Endothelial cell of umbilical vein (primary cell): ENCODE results near the gene SLC18A3. TPM values are rescaled to one million over a fixed set of nuclear protein-coding genes. Genes with fewer than 3 reads are reported as not detected.

Experiments used
- BruUV-seq: library from RNA; stranded (reverse); fragments of 400-500 nt; replicated peaks from 2 replicates; lab custom pipeline; 2021; lab: Mats Ljungman, UMichigan
- CTCF ChIA-PET: fragments of 300-600, 350-600 bp; sonication (Branson Sonifier 250); formaldehyde crosslinking; loops from one replicate; lab custom pipeline; 2021; ENCODE audit warnings: antibody characterized with exemption, inconsistent platforms; lab: Charles Lee
- POLR2A ChIA-PET: fragments of 300-600, 350-600 bp; sonication (Branson Sonifier 250); formaldehyde crosslinking; loops from one replicate; lab custom pipeline; 2021; ENCODE audit warnings: antibody characterized with exemption, inconsistent platforms; lab: Charles Lee
- DNase-seq: peaks from one replicate; pipeline ENCODE4 v3.0.0-alpha.2; 2011; ENCODE audit warnings: low read depth, low spot score
- FAIRE-seq: peaks from 2 replicates; lab custom pipeline; 2011; peaks lifted over from hg19 to GRCh38; lab: Jason Lieb, UNC
- H2AFZ ChIP-seq: 2 replicates; pipeline ENCODE4 v1.6.0; 2012; ENCODE audit warnings: low read depth, low read length, control low read depth, inconsistent platforms
- H3K27ac ChIP-seq: 2 replicates; pipeline ENCODE4 v1.5.1; 2011; ENCODE audit warnings: low read depth, mild to moderate bottlenecking, control low read depth, low read length, moderate library complexity; ENCODE audit not compliant: insufficient read depth
- H3K27me3 ChIP-seq, 2 experiments: 2 replicates each; pipeline versions ENCODE4 v1.6.0 to v1.6.1; 2011; ENCODE audit warnings: low read length in 2 of 2, mixed read lengths in 1 of 2; ENCODE audit not compliant: control insufficient read depth in 2 of 2, insufficient read depth in 2 of 2
- H3K36me3 ChIP-seq, 2 experiments: 2 replicates in 1 of 2; 3 replicates in 1 of 2; pipeline ENCODE4 v1.5.1; 2011; ENCODE audit warnings: low read length in 2 of 2, mild to moderate bottlenecking in 1 of 2, moderate library complexity in 1 of 2; ENCODE audit not compliant: control insufficient read depth in 2 of 2, insufficient read depth in 2 of 2; ENCODE audit errors: extremely low read depth in 1 of 2
- H3K4me1 ChIP-seq: 3 replicates; pipeline ENCODE4 v1.5.1; 2011; ENCODE audit warnings: mild to moderate bottlenecking, low read length; ENCODE audit not compliant: control insufficient read depth, insufficient read depth; ENCODE audit errors: extremely low read depth
- H3K4me2 ChIP-seq: 2 replicates; pipeline ENCODE4 v1.6.1; 2011; ENCODE audit warnings: low read length, control low read depth, mixed read lengths; ENCODE audit not compliant: insufficient read depth
- H3K4me3 ChIP-seq, 3 experiments: fragments of 200-600 bp in 1 of 3; sonication (generic), shearing (Covaris generic) in 1 of 3; replicated peaks in 1 of 3; 2 replicates each; pipeline ENCODE4 v1.5.1; 2011 to 2016; ENCODE audit warnings: control low read depth in 3 of 3, low read length in 3 of 3, mild to moderate bottlenecking in 2 of 3, inconsistent platforms in 1 of 3, low read depth in 1 of 3, moderate library complexity in 1 of 3; ENCODE audit not compliant: insufficient read depth in 1 of 3
- H3K79me2 ChIP-seq: 2 replicates; pipeline ENCODE4 v1.6.0; 2012; ENCODE audit warnings: low read length, inconsistent platforms; ENCODE audit not compliant: control insufficient read depth, insufficient read depth
- H3K9ac ChIP-seq: replicated peaks from 2 replicates; pipeline ENCODE3; 2011; ENCODE audit warnings: low read length, control low read depth; ENCODE audit not compliant: insufficient read depth; ENCODE audit errors: extremely low read depth
- H3K9me1 ChIP-seq: replicated peaks from 3 replicates; pipeline ENCODE4 v1.6.0; 2011; ENCODE audit warnings: mild to moderate bottlenecking, low read length; ENCODE audit not compliant: control insufficient read depth, insufficient read depth; ENCODE audit errors: extremely low read depth
- H3K9me3 ChIP-seq: replicated peaks from 2 replicates; pipeline ENCODE4 v1.5.1; 2012; ENCODE audit warnings: low read length, inconsistent platforms; ENCODE audit not compliant: control insufficient read depth, insufficient read depth
- H4K20me1 ChIP-seq: replicated peaks from 2 replicates; pipeline ENCODE3; 2011; ENCODE audit warnings: mild to moderate bottlenecking, low read length; ENCODE audit not compliant: control insufficient read depth, insufficient read depth; ENCODE audit errors: extremely low read depth
- EZH2 ChIP-seq: IDR thresholded peaks from 2 replicates; pipeline ENCODE4 v1.6.1; 2012; ENCODE audit warnings: borderline replicate concordance, low read depth, mild to moderate bottlenecking, moderate library complexity, low read length, inconsistent platforms; ENCODE audit not compliant: severe bottlenecking
- FOS ChIP-seq: IDR thresholded peaks from 2 replicates; pipeline ENCODE4 v1.6.1; 2011; ENCODE audit warnings: mild to moderate bottlenecking, low read length, moderate library complexity, borderline replicate concordance; ENCODE audit not compliant: insufficient read depth
- GATA2 ChIP-seq: IDR thresholded peaks from 2 replicates; pipeline ENCODE4 v1.7.0; 2011; ENCODE audit warnings: low read depth, mild to moderate bottlenecking, moderate library complexity, mixed read lengths, low read length; ENCODE audit not compliant: insufficient read length, insufficient read depth
- JUN ChIP-seq: IDR thresholded peaks from 2 replicates; pipeline ENCODE4 v1.6.1; 2011; ENCODE audit warnings: borderline replicate concordance, low read depth; ENCODE audit not compliant: insufficient read length, insufficient read depth
- MYC ChIP-seq: IDR thresholded peaks from one replicate; pipeline ENCODE4 v1.6.1; 2011; ENCODE audit warnings: mild to moderate bottlenecking, low read depth, low read length
- POLR2A ChIP-seq: IDR thresholded peaks from 2 replicates; pipeline ENCODE4 v1.6.1; 2012; ENCODE audit warnings: low read depth, mild to moderate bottlenecking, control low read depth, low read length
- POLR2AphosphoS5 ChIP-seq: IDR thresholded peaks from 2 replicates; pipeline ENCODE4 v1.6.1; 2012; ENCODE audit warnings: low read depth, mild to moderate bottlenecking, control low read depth, low read length, moderate library complexity; ENCODE audit not compliant: insufficient read depth
- dilution Hi-C: fragments of 300-500 bp; cut with MboI; formaldehyde crosslinking; loops from one replicate; pipeline ENCODE4 v1.15.0; 2019; ENCODE audit warnings: low sequenced_read_pairs; ENCODE audit not compliant: extremely low pct_ligation_motif_present
- intact Hi-C: fragments of 100-400 bp; cut with micrococcal nuclease; formaldehyde crosslinking; loops from one replicate; pipeline ENCODE4 v1.10.0; 2022
- polyA plus RNA-seq, 4 experiments: library from polyadenylated mRNA; depleted of rRNA in 3 of 4; stranded (reverse) in 3 of 4; unstranded in 1 of 4; fragments of >200 nt; gene quantifications; 2 replicates each; pipeline versions ENCODE4 v1.2.1 to v1.2.3, GENCODE V29; 2011 to 2012; ENCODE audit warnings: missing spikeins in 1 of 4
- total RNA-seq: library from RNA; stranded (reverse); gene quantifications from 2 replicates; pipeline ENCODE4 v1.2.3, GENCODE V29; 2021
- TF ChIP-seq, protein P1 (sequence below), 2 donors: IDR thresholded peaks; 1 replicate in 1 of 2; 2 replicates in 1 of 2; pipeline ENCODE4 v1.5.1; 2011; ENCODE audit warnings: low read length in 2 of 2, mild to moderate bottlenecking in 2 of 2, moderate library complexity in 2 of 2, control low read depth in 1 of 2, inconsistent platforms in 1 of 2, low read depth in 1 of 2; ENCODE audit not compliant: insufficient read depth in 1 of 2; ENCODE audit errors: extremely low read depth in 1 of 2
- TF ChIP-seq, protein P2 (sequence below): IDR thresholded peaks from 2 replicates; pipeline ENCODE4 v1.6.1; 2011; ENCODE audit not compliant: insufficient read depth, insufficient read length

The SLC18A3 gene
- total and polyA plus RNA-seq, 2 donors (not counting 3 experiments of a cell fraction or from before 2014, with no cell fraction given) = not detected

- BruUV-seq = no TSS peak
- dilution Hi-C loops (no loop called here), intact Hi-C loops (no loop called here)
- POLR2A ChIA-PET = no interaction called here
- Histone ChIP-seq H3K36me3 (no peaks in the 10 kb centered on the region), H3K27ac (no peak overlapping the region), H3K9ac (no peak overlapping the region), H3K4me1 (no peaks in the 10 kb centered on the region), H3K4me3 (no peak overlapping the region), H3K9me1 (no peaks in the 10 kb centered on the region), H3K27me3 (peaks cover 0 to 2% of the 10 kb centered on the region in 2 experiments), H3K9me3 (no peaks in the 10 kb centered on the region), H4K20me1 (no peaks in the 10 kb centered on the region), H3K4me2 (no peak overlapping the region), H3K79me2 (no peaks in the 10 kb centered on the region), H2AFZ (no peak overlapping the region)
- CTCF ChIA-PET = no interaction called here
- FAIRE-seq (no peak), DNase-seq (no peak)
- TF ChIP-seq EZH2 (no peak), JUN (no peak), GATA2 (no peak), FOS (no peak), MYC (no peak), POLR2A (no peak), POLR2AphosphoS5 (no peak)
- TF ChIP-seq, protein P1, sequence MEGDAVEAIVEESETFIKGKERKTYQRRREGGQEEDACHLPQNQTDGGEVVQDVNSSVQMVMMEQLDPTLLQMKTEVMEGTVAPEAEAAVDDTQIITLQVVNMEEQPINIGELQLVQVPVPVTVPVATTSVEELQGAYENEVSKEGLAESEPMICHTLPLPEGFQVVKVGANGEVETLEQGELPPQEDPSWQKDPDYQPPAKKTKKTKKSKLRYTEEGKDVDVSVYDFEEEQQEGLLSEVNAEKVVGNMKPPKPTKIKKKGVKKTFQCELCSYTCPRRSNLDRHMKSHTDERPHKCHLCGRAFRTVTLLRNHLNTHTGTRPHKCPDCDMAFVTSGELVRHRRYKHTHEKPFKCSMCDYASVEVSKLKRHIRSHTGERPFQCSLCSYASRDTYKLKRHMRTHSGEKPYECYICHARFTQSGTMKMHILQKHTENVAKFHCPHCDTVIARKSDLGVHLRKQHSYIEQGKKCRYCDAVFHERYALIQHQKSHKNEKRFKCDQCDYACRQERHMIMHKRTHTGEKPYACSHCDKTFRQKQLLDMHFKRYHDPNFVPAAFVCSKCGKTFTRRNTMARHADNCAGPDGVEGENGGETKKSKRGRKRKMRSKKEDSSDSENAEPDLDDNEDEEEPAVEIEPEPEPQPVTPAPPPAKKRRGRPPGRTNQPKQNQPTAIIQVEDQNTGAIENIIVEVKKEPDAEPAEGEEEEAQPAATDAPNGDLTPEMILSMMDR (IDR thresholded peaks at IDR 0.05; ENCODE audit: extremely low read depth in 1 of 2, insufficient read depth in 1 of 2, low read depth in 1 of 2, low read length in 2 of 2) = no peak
- TF ChIP-seq, protein P2, sequence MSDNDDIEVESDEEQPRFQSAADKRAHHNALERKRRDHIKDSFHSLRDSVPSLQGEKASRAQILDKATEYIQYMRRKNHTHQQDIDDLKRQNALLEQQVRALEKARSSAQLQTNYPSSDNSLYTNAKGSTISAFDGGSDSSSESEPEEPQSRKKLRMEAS = no peak
These were observed 14.5 kb downstream of the SLC18A3 start for GRCh38 chr10:49624629-49625028.
